Caki2 (cell line): Measurements from ENCODE around the gene STX5. TPM values are rescaled to one million over a fixed set of nuclear protein-coding genes. Genes with fewer than 3 reads are reported as not detected.

Experiments
- total RNA-seq: library from RNA; depleted of rRNA; stranded (reverse); fragments of >200 nt; shearing (Covaris generic); gene quantifications from 2 replicates; pipeline ENCODE4 v1.2.3, GENCODE V29; 2014; ENCODE audit warnings: low replicate concordance; rRNA removed

The STX5 gene
- total RNA-seq, 1 experiment from 2014 or later, result 29.6 TPM

Other genes with a start within 250 kb of the STX5 start
- gene TUT1, start 240.5 kb downstream of the STX5 start, total RNA-seq, result 11.7 and 14.2 TPM in 2 replicates
- 87.5 and 107 TPM in 2 replicates for gene MTA2, start 230.2 kb downstream of the STX5 start, total RNA-seq
- gene EML3, start 219.3 kb downstream of the STX5 start, total RNA-seq, result 16.1 and 19.3 TPM in 2 replicates
- 4.5 and 7.4 TPM in 2 replicates for gene ROM1, start 218.8 kb downstream of the STX5 start, total RNA-seq
- gene B3GAT3, start 210.1 kb downstream of the STX5 start, total RNA-seq, result 34.9 and 52.3 TPM in 2 replicates
- gene GANAB, start 185.4 kb downstream of the STX5 start, total RNA-seq, result 434 and 492 TPM in 2 replicates
- gene INTS5, start 178.7 kb downstream of the STX5 start, total RNA-seq, result 7.6 and 14.5 TPM in 2 replicates
- 48.1 and 59.2 TPM in 2 replicates for gene C11orf98, start 166.8 kb downstream of the STX5 start, total RNA-seq
- 0.09 and 6.4 TPM in 2 replicates for gene CSKMT, start 166.7 kb downstream of the STX5 start, total RNA-seq
- 18.2 and 25.6 TPM in 2 replicates for gene UQCC3, start 160.4 kb downstream of the STX5 start, total RNA-seq
- gene LBHD1, start 159.8 kb downstream of the STX5 start, total RNA-seq, result 1.9 and 3.2 TPM in 2 replicates
- gene UBXN1, start 153.0 kb downstream of the STX5 start, total RNA-seq, result 81.8 and 106 TPM in 2 replicates
- not detected in 2 replicates for gene LRRN4CL, start 142.5 kb downstream of the STX5 start, total RNA-seq
- gene BSCL2, start 124.6 kb downstream of the STX5 start, total RNA-seq, result 37.5 and 55.8 TPM in 2 replicates
- not detected in 2 replicates for gene GNG3, start 124.4 kb downstream of the STX5 start, total RNA-seq
- 4.4 and 4.8 TPM in 2 replicates for gene HNRNPUL2, start 104.6 kb downstream of the STX5 start, total RNA-seq
- gene TTC9C, start 103.6 kb downstream of the STX5 start, total RNA-seq, result 30.9 and 37.2 TPM in 2 replicates
- 4.6 and 14.9 TPM in 2 replicates for gene ZBTB3, start 77.9 kb downstream of the STX5 start, total RNA-seq
- gene POLR2G, start 70.5 kb downstream of the STX5 start, total RNA-seq, result 75.4 and 80.0 TPM in 2 replicates
- gene TAF6L, start 60.7 kb downstream of the STX5 start, total RNA-seq, result 12.9 and 14.6 TPM in 2 replicates
- 14.9 and 33.8 TPM in 2 replicates for gene TMEM179B, start 44.6 kb downstream of the STX5 start, total RNA-seq
- 42.0 and 58.7 TPM in 2 replicates for gene TMEM223, start 40.0 kb downstream of the STX5 start, total RNA-seq
- gene NXF1, start 26.6 kb downstream of the STX5 start, total RNA-seq, result 1.5 and 6.3 TPM in 2 replicates
- gene TEX54, start 790 bp upstream of the STX5 start, total RNA-seq, result not detected in 2 replicates
- 82.0 and 102 TPM in 2 replicates for gene WDR74, start 7.5 kb upstream of the STX5 start, total RNA-seq
- 623 and 653 TPM in 2 replicates for gene SLC3A2, start 48.8 kb upstream of the STX5 start, total RNA-seq
- not detected in 2 replicates for gene CHRM1, start 89.3 kb upstream of the STX5 start, total RNA-seq
- gene SLC22A6, start 152.9 kb upstream of the STX5 start, total RNA-seq, result not detected in 2 replicates
- not detected in 2 replicates for gene SLC22A8, start 183.8 kb upstream of the STX5 start, total RNA-seq